ENCODE data around the gene HBG2. TPM values are rescaled to one million over a fixed set of nuclear protein-coding genes. Genes with fewer than 3 reads are reported as not detected.

The HBG2 gene
- total and polyA plus RNA-seq, 2 of the 8 experiments (the other 6 are each of a cell fraction or from before 2014, with no cell fraction given): 0.23 TPM; not detected in 1

DNA sequence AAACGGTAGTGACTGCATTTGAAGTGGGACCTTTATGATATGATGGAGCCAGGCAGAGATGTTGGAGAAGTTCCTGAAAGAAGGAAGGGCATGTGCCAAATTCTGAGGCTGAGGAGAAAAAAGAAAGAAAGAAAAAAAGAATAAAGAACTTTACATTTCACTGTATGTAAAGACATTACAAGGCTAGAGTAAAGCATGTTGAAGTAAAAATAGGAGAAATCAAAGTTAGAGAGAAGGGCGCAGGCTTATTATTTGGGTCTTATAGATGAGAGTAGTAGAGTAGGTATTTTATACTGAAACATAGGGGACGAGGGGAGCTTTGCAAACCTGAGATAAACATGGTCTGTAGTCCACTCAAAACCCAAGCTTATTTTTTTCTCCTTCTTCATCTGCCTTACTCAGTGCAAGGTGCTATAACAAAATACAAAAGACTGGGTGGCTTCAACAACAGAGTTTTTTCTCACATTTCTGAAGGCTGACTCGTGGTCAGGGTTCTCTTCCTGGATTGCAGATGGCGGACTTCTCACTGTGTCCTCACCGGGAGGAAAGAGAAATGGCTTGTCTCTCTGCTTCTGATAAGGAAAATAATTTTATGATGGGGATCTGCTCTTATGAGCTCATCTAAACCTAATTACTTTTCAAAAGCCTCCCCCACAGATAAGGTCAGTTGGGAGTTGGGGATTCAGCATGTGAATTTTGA is 7.7 kb downstream of the HBG2 start:
- Histone ChIP-seq H3K14ac (ENCODE audit: insufficient read length) (no peak overlapping the region), H3K18ac (ENCODE audit: extremely low read depth, low read length) (no peak overlapping the region), H3K23me2 (ENCODE audit: low read depth, low read length) (no peaks in the 10 kb centered on the region), H3K56ac (replicated peaks; ENCODE audit: insufficient read length, low read depth, low read length) (no peak overlapping the region), H3K4me1 (replicated peaks in 1 of 4; ENCODE audit: control insufficient read depth in 3 of 4, insufficient read depth in 4 of 4, low read length in 3 of 4) (no peaks in the 10 kb centered on the region), H4K5ac (ENCODE audit: insufficient read length, low read depth, low read length) (no peak overlapping the region), H2BK12ac (ENCODE audit: low read depth, low read length) (no peak overlapping the region), H3K27ac (ENCODE audit: low read depth, low read length) (no peak overlapping the region), H3K4ac (replicated peaks; ENCODE audit: insufficient read length, low read depth, low read length) (no peak overlapping the region), H2BK20ac (ENCODE audit: low read length) (no peak overlapping the region), H4K91ac (replicated peaks; ENCODE audit: insufficient read length, low read length) (no peak overlapping the region), H3K4me3 (ENCODE audit: extremely low read depth in 1 of 4, insufficient read depth in 2 of 4, low read depth in 3 of 4, low read length in 4 of 4) (no peak overlapping the region), H4K8ac (ENCODE audit: extremely low read depth, insufficient read depth, low read length) (no peak overlapping the region), H3K9ac (replicated peaks in 1 of 4; ENCODE audit: extremely low read depth in 1 of 4, low read depth in 3 of 4, low read length in 3 of 4) (no peak overlapping the region), H2BK5ac (ENCODE audit: low read depth, low read length) (no peak overlapping the region), H3K36me3 (ENCODE audit: control insufficient read depth in 2 of 4, insufficient read depth in 4 of 4, low read length in 3 of 4) (no peaks in the 10 kb centered on the region), H2AK5ac (ENCODE audit: low read depth, low read length) (no peak overlapping the region), H3K79me2 (ENCODE audit: control insufficient read depth in 1 of 2, insufficient read depth in 2 of 2, low read length in 2 of 2) (no peaks in the 10 kb centered on the region), H2BK15ac (ENCODE audit: low read length) (no peak overlapping the region), H3K4me2 (ENCODE audit: insufficient read depth in 1 of 2, low read depth in 2 of 2, low read length in 2 of 2) (no peak overlapping the region), H3K27me3 (replicated peaks in 1 of 4; ENCODE audit: control insufficient read depth in 3 of 4, extremely low read depth in 1 of 4, insufficient read depth in 3 of 4, low read length in 3 of 4) (no peaks in the 10 kb centered on the region; a peak in 1 of 7 replicates), H3K79me1 (ENCODE audit: low read depth, low read length) (no peaks in the 10 kb centered on the region), H2BK120ac (replicated peaks; ENCODE audit: low read depth, low read length) (no peak overlapping the region), H4K20me1 (replicated peaks in 1 of 2; ENCODE audit: control insufficient read depth in 1 of 2, insufficient read depth in 2 of 2, low read length in 2 of 2) (no peaks in the 10 kb centered on the region), H2AFZ (ENCODE audit: low read length) (no peak overlapping the region), H3K9me3 (ENCODE audit: insufficient read depth in 2 of 2, low read depth in 1 of 2, low read length in 1 of 2) (no peaks in the 10 kb centered on the region), H3K23ac (ENCODE audit: insufficient read length) (no peak overlapping the region)
- TF ChIP-seq KDM4A (IDR thresholded peaks at IDR 0.05; ENCODE audit: low read depth, low read length, severe bottlenecking) (no peak), TCF12 (IDR thresholded peaks at IDR 0.05; ENCODE audit: low read depth, low read length) (no peak), FOSL1 (IDR thresholded peaks at IDR 0.05; ENCODE audit: insufficient read depth, low read depth, low read length) (no peak), PHF8 (conservative IDR thresholded peaks at IDR 0.05; ENCODE audit: low read depth, low read length) (no peak), JUND (IDR thresholded peaks at IDR 0.05; ENCODE audit: low read length) (no peak), ZNF274 (IDR thresholded peaks at IDR 0.05; ENCODE audit: borderline replicate concordance, extremely low read depth, low read length) (no peak), SIX5 (IDR thresholded peaks at IDR 0.05; ENCODE audit: low read depth, low read length) (no peak), POLR2AphosphoS5 (IDR thresholded peaks at IDR 0.05; ENCODE audit: low read depth, low read length) (no peak), TAF1 (IDR thresholded peaks at IDR 0.05; ENCODE audit: low read depth, low read length) (no peak), EP300 (IDR thresholded peaks at IDR 0.05; ENCODE audit: borderline replicate concordance in 1 of 2, low read depth in 2 of 2, low read length in 2 of 2) (no peak)
- ChIA-PET POLR2A (ENCODE audit: partially characterized antibody) (no interaction called here), CTCF (ENCODE audit: partially characterized antibody) (interaction anchor here (1.3 to 1.9 kb wide), 2 partner anchors 13 to 44 kb away, joined by 3 to 4 read pairs; no protein-coding TSS in a partner anchor)
- DNase-seq (ENCODE audit: low read depth in 1 of 2, low spot score in 2 of 2) (no peak), FAIRE-seq (no peak)
- 87% methylated on average over 6 of the region's 6 CpGs; no CpG with 5 or more reads in 1 of the 2 experiments for WGBS, 2 experiments (ENCODE audit: extremely low coverage in 1 of 2, insufficient coverage in 1 of 2, insufficient read length in 1 of 2, insufficient replicate concordance in 2 of 2, low coverage in 1 of 2, low lambda C conversion rate in 2 of 2, missing lambda C conversion rate in 1 of 2)
